GM20000 (cell line): ENCODE measurements around the gene ESPNL.

ENCODE experiments used
- DNase-seq: peaks from one replicate; pipeline ENCODE4 v3.0.0; 2012; ENCODE audit warnings: low spot score
- TF ChIP-seq, protein P1 (sequence below): IDR thresholded peaks from 2 replicates; pipeline ENCODE4 v1.5.1; 2012; ENCODE audit warnings: mild to moderate bottlenecking, control low read depth; ENCODE audit errors: extremely low read depth, missing control alignments

ESPNL gene

DNA sequence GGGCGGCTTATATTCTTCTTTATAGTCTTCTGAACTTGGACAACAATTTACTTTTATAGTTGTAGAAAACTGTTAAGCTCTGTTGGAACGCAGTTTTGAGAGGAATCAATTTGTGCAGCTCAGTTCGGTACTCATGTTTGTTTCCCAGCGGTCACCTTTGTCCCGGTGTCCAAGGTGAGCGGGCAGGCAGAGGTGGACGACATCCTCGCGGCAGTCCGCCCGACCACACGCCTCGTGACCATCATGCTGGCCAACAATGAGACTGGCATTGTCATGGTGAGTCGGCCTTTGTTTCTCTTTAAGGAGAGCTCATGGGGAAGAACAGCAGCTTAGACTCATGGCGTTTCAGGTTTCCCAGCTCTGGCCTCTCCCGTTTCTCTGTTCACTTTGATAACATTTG, 18.6 kb upstream of the ESPNL start:
- DNase-seq, result no peak
- TF ChIP-seq, protein P1, sequence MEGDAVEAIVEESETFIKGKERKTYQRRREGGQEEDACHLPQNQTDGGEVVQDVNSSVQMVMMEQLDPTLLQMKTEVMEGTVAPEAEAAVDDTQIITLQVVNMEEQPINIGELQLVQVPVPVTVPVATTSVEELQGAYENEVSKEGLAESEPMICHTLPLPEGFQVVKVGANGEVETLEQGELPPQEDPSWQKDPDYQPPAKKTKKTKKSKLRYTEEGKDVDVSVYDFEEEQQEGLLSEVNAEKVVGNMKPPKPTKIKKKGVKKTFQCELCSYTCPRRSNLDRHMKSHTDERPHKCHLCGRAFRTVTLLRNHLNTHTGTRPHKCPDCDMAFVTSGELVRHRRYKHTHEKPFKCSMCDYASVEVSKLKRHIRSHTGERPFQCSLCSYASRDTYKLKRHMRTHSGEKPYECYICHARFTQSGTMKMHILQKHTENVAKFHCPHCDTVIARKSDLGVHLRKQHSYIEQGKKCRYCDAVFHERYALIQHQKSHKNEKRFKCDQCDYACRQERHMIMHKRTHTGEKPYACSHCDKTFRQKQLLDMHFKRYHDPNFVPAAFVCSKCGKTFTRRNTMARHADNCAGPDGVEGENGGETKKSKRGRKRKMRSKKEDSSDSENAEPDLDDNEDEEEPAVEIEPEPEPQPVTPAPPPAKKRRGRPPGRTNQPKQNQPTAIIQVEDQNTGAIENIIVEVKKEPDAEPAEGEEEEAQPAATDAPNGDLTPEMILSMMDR, result no peak

DNA sequence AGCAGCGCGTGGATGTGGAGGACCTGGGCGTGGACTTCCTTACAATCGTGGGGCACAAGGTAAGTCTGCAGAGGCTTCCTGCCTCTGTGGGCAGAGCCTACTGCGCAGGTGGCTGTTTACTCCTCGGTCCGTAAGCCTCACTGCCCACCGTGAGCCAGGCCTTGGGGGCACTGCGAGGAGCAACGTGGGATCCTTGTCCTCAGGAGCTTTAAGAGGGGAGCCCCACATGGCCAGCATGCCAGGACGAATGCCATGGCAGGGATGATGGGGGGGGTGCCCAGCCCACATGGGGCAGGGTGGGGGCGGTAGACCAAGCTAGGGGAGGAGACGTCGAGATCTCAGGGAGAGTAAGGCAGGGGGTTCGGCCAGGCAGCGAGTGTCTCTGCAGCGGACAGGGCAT, 18.0 kb upstream of the ESPNL start:
- TF ChIP-seq, protein P1, result no peak

DNA sequence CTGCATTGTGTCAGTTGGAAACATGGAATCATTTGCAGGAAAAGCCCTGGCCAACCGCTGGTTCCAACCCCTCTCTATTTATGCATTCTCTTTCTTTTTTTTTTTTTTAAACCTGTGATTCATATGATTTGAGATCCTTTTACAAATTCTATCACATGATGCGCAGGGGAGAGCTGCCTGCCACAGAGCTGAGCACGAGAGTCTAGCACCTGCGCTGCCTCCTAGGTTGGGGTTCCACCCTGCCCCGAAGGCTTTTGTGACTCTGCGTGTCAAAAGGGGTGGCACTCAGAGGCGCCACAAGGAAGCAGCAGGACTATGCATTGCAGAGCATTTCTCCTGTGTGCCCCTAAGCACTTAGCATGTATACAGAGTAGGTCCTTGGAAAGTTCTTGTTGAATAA, 17.3 kb upstream of the ESPNL start:
- DNase-seq, result no peak
- TF ChIP-seq, protein P1, result no peak

More for the DNA sequence above, 18.0 kb upstream of the ESPNL start:
- no peak for DNase-seq

DNA sequence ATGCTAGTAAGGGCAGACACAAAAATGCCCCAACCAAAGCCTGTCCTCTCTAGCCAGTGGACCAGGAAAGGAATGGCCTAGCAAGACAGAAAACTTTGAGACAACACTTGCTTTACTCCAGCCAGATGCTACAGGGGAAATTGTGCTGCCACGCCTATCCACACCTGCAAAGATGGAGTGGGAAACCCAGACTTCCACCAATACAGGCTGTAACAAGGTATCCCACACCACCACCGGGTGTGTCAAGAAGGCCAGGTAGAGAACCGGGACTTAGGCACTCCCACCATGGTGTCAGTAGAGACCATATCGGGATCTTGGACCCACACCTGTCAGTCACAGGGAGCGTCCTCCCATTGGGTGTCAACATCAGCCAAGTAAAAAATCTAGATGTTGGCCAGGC, 16.2 kb upstream of the ESPNL start:
- no peak for DNase-seq
- TF ChIP-seq, protein P1, result no peak

DNA sequence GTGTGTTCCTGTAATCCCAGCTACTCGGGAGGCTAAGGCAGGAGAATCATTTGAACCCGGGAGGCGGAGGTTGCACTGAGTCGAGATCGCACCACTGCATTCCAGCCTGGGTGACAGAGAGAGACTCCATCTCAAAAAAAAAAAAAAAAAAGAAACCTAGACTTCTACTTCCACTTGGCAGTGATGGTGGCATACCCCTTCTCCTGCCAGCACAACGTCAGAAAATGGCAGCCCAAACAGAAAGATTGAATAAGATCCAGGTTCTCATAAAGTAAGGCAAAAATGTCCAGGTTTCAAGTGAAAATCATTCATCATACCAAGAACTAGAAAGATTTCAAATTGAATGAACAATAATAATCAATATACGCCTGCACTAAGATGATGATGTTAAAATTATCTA, 15.4 kb upstream of the ESPNL start:
- TF ChIP-seq, protein P1, result no peak
- no peak for DNase-seq

DNA sequence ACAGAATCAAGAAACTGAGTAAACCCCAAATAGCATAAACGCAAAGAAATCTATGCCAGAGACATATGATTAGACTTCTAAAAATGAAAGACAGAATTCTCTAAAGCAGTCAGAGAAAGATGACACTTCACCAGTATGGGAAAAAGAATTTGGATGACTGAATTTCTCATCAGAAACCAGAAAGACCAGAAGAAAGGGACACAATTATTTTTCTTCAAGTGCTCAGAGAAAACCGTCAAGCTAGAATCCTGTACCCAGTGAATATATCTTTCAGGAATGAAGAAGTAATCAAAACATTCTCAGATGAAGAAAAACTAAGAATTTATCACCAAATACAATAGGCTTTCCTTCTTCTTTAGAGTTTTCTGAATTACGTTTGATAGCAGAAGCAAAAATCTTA, 14.2 kb upstream of the ESPNL start:
- TF ChIP-seq, protein P1, result no peak
- no peak for DNase-seq

DNA sequence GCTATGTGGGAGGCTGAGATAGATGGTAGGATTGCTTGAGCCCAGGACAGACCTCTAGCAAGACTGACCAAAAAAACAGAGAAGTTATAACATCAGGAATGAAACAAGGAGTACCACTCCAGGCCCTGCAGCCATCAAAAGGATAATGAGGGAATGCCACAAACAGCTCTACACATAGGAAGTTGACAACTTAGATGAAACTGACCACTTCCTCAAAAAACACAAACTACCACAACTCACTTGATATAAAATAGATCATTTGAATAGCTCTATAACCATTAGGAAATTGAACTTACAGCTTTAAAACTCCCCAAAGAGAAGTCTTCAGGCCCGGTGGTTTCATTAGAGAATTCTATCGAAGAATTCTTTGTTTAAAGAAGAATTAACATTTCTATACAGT, 12.9 kb upstream of the ESPNL start:
- no peak for DNase-seq
- TF ChIP-seq, protein P1, result no peak
